ENCODE measurements around the gene ACSS1.

Gene ACSS1

GRCh38 chr20:25039697-25040437 is 18.1 kb downstream of the ACSS1 start:
- no peaks in the 10 kb centered on the region for H3K36me3 ChIP-seq (ENCODE audit: insufficient read depth, insufficient read length, low read length)
- DNase-seq (ENCODE audit: low read depth, low spot score) = no peak

DNA sequence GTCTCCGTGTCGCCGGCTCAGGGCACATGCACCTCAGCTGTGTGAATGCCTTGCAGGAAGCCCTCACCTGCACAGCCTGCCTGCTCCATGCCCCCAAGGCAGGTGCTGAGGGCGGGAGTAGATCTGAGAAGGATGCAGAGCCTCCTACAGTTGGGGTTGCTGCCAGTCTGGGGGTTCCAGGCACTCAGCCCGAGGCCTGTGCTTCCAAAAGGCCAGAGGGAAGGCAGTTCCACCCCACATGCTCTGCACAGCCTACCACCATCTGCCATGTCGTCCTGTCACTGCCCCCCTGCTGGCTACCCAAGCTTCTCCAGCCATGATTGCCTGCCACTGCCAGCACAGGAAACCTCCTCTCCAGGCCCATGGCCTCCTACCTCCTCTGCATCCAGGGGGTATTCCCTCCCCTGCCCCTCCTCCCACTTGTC is 19.3 kb downstream of the ACSS1 start:
- H3K4me3 ChIP-seq (ENCODE audit: insufficient read length, low read depth) = no peak overlapping the region
- DNase-seq (ENCODE audit: low read depth, low spot score) = no peak
- H3K9me3 ChIP-seq (ENCODE audit: insufficient read depth, low read length) = no peaks in the 10 kb centered on the region
- no peaks in the 10 kb centered on the region for H3K4me1 ChIP-seq (ENCODE audit: insufficient read depth, insufficient read length)
- H3K36me3 ChIP-seq (ENCODE audit: insufficient read depth, insufficient read length, low read length) = no peaks in the 10 kb centered on the region
- H3K9ac ChIP-seq (ENCODE audit: insufficient read length, low read depth) = no peak overlapping the region
- H3K27me3 ChIP-seq (ENCODE audit: insufficient read depth, insufficient read length) = peaks cover 2% of the 10 kb centered on the region
- no peak for TF ChIP-seq ZNF274 (IDR thresholded peaks at IDR 0.05; ENCODE audit: low read depth, low read length)
- no peak for TF ChIP-seq YY1 (IDR thresholded peaks at IDR 0.05; ENCODE audit: insufficient read depth, insufficient read length)
- no peak for TF ChIP-seq SUZ12 (IDR thresholded peaks at IDR 0.05; ENCODE audit: extremely low read depth, insufficient read depth, insufficient read length)

More at GRCh38 chr20:25039697-25040437, 18.1 kb downstream of the ACSS1 start:
- Histone ChIP-seq H3K9ac (ENCODE audit: insufficient read length, low read depth) (no peak overlapping the region), H3K4me1 (ENCODE audit: insufficient read depth, insufficient read length) (no peaks in the 10 kb centered on the region), H3K4me3 (ENCODE audit: insufficient read length, low read depth) (no peak overlapping the region), H3K9me3 (ENCODE audit: insufficient read depth, low read length) (no peaks in the 10 kb centered on the region), H3K27me3 (ENCODE audit: insufficient read depth, insufficient read length) (no peaks in the 10 kb centered on the region)
- TF ChIP-seq SUZ12 (IDR thresholded peaks at IDR 0.05; ENCODE audit: extremely low read depth, insufficient read depth, insufficient read length) (no peak), ZNF274 (IDR thresholded peaks at IDR 0.05; ENCODE audit: low read depth, low read length) (no peak), YY1 (IDR thresholded peaks at IDR 0.05; ENCODE audit: insufficient read depth, insufficient read length) (no peak)

DNA sequence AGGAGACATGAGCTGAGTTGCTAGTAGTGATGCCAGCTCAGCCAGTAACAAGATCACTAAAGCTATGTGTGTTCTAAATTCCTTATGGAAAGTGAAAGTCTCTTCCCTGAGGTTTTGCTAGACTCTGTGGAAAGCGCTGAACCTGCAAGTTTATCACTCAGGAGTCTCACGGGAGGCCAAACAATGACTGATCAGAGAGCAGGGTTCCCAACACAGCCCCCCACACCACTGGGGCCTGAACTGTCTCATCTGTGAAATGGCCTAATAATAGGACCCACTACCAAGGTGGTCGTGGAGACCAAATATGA is 19.9 kb downstream of the ACSS1 start:
- Histone ChIP-seq H3K4me1 (ENCODE audit: insufficient read depth, insufficient read length) (no peaks in the 10 kb centered on the region), H3K9me3 (ENCODE audit: insufficient read depth, low read length) (no peaks in the 10 kb centered on the region), H3K4me3 (ENCODE audit: insufficient read length, low read depth) (no peak overlapping the region), H3K27me3 (ENCODE audit: insufficient read depth, insufficient read length) (peaks cover 4% of the 10 kb centered on the region), H3K36me3 (ENCODE audit: insufficient read depth, insufficient read length, low read length) (no peaks in the 10 kb centered on the region), H3K9ac (ENCODE audit: insufficient read length, low read depth) (no peak overlapping the region)
- TF ChIP-seq ZNF274 (IDR thresholded peaks at IDR 0.05; ENCODE audit: low read depth, low read length) = no peak
- TF ChIP-seq SUZ12 (IDR thresholded peaks at IDR 0.05; ENCODE audit: extremely low read depth, insufficient read depth, insufficient read length) = no peak
- no peak for TF ChIP-seq YY1 (IDR thresholded peaks at IDR 0.05; ENCODE audit: insufficient read depth, insufficient read length)
- no peak for DNase-seq (ENCODE audit: low read depth, low spot score)

- TF ChIP-seq SUZ12 (IDR thresholded peaks at IDR 0.05; ENCODE audit: extremely low read depth, insufficient read depth, insufficient read length) (no peak), ZNF274 (IDR thresholded peaks at IDR 0.05; ENCODE audit: low read depth, low read length) (no peak), YY1 (IDR thresholded peaks at IDR 0.05; ENCODE audit: insufficient read depth, insufficient read length) (no peak)
- Histone ChIP-seq H3K36me3 (ENCODE audit: insufficient read depth, insufficient read length, low read length) (no peaks in the 10 kb centered on the region), H3K4me3 (ENCODE audit: insufficient read length, low read depth) (no peak overlapping the region), H3K4me1 (ENCODE audit: insufficient read depth, insufficient read length) (no peaks in the 10 kb centered on the region), H3K9ac (ENCODE audit: insufficient read length, low read depth) (no peak overlapping the region), H3K27me3 (ENCODE audit: insufficient read depth, insufficient read length) (peaks cover 4% of the 10 kb centered on the region), H3K9me3 (ENCODE audit: insufficient read depth, low read length) (no peaks in the 10 kb centered on the region)
- DNase-seq (ENCODE audit: low read depth, low spot score) = no peak
Measured at GRCh38 chr20:25037288-25038102, 20.4 kb downstream of the ACSS1 start.

DNA sequence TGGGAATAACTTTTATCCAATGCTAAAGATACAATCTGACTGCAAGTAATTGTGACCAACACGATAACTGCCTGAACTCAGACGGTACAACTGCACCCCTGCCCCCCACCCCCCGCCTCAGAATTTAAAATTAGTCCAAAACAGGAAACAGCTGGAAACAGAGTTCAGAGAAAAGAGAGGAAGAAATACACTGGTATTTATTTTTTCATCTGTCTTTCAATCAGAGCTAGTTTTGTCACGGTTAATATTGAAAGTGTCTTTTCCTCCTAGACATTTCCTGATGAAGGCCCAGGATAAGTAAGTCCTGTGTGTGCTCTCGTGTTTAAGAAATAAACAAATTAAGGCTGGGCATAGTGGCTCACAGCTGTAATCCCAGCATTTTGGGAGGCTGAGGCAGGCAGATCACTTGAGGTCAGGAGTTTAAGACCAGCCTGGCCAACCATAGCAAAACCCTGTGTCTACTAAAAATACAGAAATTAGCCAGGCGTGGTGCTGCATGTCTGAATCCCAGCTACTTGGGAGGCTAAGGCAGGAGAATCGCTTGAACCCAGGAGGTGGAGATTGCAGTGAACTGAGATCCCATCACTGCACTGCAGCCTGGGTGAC is 21.5 kb downstream of the ACSS1 start:
- H3K27me3 ChIP-seq (ENCODE audit: insufficient read depth, insufficient read length) = peaks cover 7% of the 10 kb centered on the region
- no peak overlapping the region for H3K4me3 ChIP-seq (ENCODE audit: insufficient read length, low read depth)
- H3K4me1 ChIP-seq (ENCODE audit: insufficient read depth, insufficient read length) = peaks cover 5% of the 10 kb centered on the region
- H3K9me3 ChIP-seq (ENCODE audit: insufficient read depth, low read length) = no peaks in the 10 kb centered on the region; the same call in 1 of the 2 replicates
- TF ChIP-seq ZNF274 (IDR thresholded peaks at IDR 0.05; ENCODE audit: low read depth, low read length) = no peak
- no peak for TF ChIP-seq SUZ12 (IDR thresholded peaks at IDR 0.05; ENCODE audit: extremely low read depth, insufficient read depth, insufficient read length)
- TF ChIP-seq YY1 (IDR thresholded peaks at IDR 0.05; ENCODE audit: insufficient read depth, insufficient read length) = no peak
- H3K9ac ChIP-seq (ENCODE audit: insufficient read length, low read depth) = no peak overlapping the region
- H3K36me3 ChIP-seq (ENCODE audit: insufficient read depth, insufficient read length, low read length) = no peaks in the 10 kb centered on the region
- DNase-seq (ENCODE audit: low read depth, low spot score) = no peak

- Histone ChIP-seq H3K9ac (ENCODE audit: insufficient read length, low read depth) (no peak overlapping the region), H3K9me3 (ENCODE audit: insufficient read depth, low read length) (no peaks in the 10 kb centered on the region; the same call in 1 of the 2 replicates), H3K4me3 (ENCODE audit: insufficient read length, low read depth) (no peak overlapping the region), H3K27me3 (ENCODE audit: insufficient read depth, insufficient read length) (peaks cover 7% of the 10 kb centered on the region), H3K4me1 (ENCODE audit: insufficient read depth, insufficient read length) (peaks cover 5% of the 10 kb centered on the region), H3K36me3 (ENCODE audit: insufficient read depth, insufficient read length, low read length) (no peaks in the 10 kb centered on the region)
- TF ChIP-seq YY1 (IDR thresholded peaks at IDR 0.05; ENCODE audit: insufficient read depth, insufficient read length) (no peak), ZNF274 (IDR thresholded peaks at IDR 0.05; ENCODE audit: low read depth, low read length) (no peak), SUZ12 (IDR thresholded peaks at IDR 0.05; ENCODE audit: extremely low read depth, insufficient read depth, insufficient read length) (no peak)
- DNase-seq (ENCODE audit: low read depth, low spot score) = no peak
Measured at GRCh38 chr20:25035921-25036320, 22.0 kb downstream of the ACSS1 start.

DNA sequence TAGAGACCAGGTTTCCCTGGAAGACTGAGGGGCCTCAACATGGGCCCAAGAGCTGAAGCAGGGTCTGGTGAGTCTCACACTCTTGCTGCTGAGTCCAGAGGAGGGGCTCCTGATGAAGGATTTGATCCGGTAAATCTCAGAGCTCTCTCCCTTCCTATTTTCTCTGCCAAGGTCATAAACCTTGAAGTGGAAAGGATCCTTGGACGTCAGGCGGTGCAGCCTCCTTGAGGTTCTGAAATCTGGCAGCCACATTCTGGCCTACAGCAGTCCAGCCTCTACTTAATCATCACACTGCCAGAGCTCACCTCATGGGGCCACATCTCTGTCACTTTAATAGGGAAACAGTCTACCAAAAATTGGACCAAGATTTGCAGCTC is 24.0 kb downstream of the ACSS1 start:
- Histone ChIP-seq H3K4me3 (ENCODE audit: insufficient read length, low read depth) (no peak overlapping the region), H3K36me3 (ENCODE audit: insufficient read depth, insufficient read length, low read length) (no peaks in the 10 kb centered on the region), H3K27me3 (ENCODE audit: insufficient read depth, insufficient read length) (peaks cover 7% of the 10 kb centered on the region), H3K4me1 (ENCODE audit: insufficient read depth, insufficient read length) (peaks cover 5% of the 10 kb centered on the region), H3K9ac (ENCODE audit: insufficient read length, low read depth) (no peak overlapping the region), H3K9me3 (ENCODE audit: insufficient read depth, low read length) (no peaks in the 10 kb centered on the region; the same call in 1 of the 2 replicates)
- TF ChIP-seq YY1 (IDR thresholded peaks at IDR 0.05; ENCODE audit: insufficient read depth, insufficient read length) = no peak
- no peak for TF ChIP-seq SUZ12 (IDR thresholded peaks at IDR 0.05; ENCODE audit: extremely low read depth, insufficient read depth, insufficient read length)
- no peak for TF ChIP-seq ZNF274 (IDR thresholded peaks at IDR 0.05; ENCODE audit: low read depth, low read length)
- no peak for DNase-seq (ENCODE audit: low read depth, low spot score)
